ENCODE data around the gene PPM1L.
A peak's percentile ranks its signal among the peaks of the same experiment; 100 is the strongest.
"Not testable (repeated sequence)": the region's sequence is repeated elsewhere in the genome, so short reads cannot be mapped to it uniquely, and the experiment has no call there.

The PPM1L gene

GRCh38 chr3:160755776-160756304 is at the start of gene PPM1L:
Gene PPM1L (plus strand): TSS chr3:160756231.
- peak in 1 of 2 experiments; percentile 63 for DNase-seq

GRCh38 chr3:160707187-160707794 is 48.7 kb upstream of the PPM1L start:
- DNase-seq = peak; percentile 38 to 74

DNA sequence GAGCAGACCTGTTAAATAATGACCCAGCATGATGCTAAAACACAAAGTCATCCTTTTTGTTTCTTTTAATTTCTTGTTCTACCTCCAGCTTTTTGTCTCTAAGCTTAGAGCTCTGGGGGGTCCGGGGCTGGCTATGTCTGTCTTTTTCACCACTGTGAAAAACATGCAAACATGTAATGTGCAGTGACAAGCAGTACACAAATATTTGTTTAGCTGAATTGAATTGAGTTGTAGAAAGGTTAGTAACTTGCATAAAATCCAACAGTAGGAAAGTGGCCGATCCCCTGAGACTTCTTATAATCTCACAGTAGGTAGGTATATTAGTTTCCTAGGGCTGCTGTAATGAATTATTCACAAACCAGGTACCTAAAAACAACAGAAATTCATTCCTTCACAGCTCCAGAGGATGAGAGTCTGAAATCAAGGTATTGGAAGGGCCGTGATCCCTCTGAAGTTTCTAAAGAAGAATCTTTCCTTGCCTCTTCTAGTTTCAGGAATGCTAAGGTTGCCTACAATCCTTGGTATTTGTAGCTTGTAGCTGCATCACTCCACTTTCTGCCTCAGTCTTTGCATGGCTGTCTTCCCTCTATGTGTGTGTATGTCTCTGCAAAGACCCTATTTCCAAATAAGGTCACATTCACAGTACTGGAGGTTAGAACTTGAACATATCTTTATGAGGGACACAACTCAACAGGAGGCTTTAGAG is 46.4 kb upstream of the PPM1L start:
- DNase-seq = no peak

GRCh38 chr3:160713144-160713543 is 42.9 kb upstream of the PPM1L start:
- DNase-seq = not testable (repeated sequence)

GRCh38 chr3:160719710-160720109 is 36.3 kb upstream of the PPM1L start:
- no peak for DNase-seq

GRCh38 chr3:160720123-160720746 is 35.8 kb upstream of the PPM1L start:
- DNase-seq = no peak

DNA sequence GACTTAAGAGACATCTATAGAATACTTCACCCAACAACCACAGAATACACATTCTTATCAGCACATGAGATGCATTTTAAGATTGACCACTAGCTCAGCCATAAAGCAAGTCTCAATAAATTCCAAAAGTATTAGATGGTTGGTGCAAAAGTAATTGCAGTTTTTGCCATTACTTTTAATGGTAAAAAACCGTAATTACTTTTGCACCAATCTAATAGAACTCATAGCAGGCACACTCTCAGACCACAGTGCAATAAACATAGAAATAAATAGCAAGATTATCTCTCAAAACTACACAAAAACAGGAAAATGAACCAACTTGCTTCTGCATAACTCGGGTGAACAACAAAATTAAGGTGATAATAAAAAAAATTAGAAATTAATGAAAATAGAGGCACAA is 33.7 kb upstream of the PPM1L start:
- DNase-seq = no peak

DNA sequence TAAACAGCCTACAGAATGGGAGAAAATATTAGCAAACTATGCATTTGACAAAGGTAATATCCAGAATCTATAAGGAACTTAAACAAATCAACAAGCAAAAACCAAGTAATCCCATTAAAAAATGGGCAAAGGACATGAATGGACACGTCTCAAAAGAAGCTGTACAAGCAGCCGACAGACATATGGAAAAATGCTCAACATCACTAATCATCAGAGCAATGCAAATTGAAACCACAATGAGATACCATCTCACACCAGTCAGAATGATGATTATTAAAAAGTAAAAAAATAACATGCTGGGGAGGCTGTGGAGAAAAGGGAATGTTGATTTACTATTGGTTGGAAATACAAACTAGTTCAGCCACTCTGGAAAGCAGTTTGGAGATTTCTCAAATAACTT is 30.7 kb upstream of the PPM1L start:
- no peak for DNase-seq

GRCh38 chr3:160735826-160736225 is 20.2 kb upstream of the PPM1L start:
- DNase-seq = peak; percentile 35 to 81

GRCh38 chr3:160738048-160738447 is 18.0 kb upstream of the PPM1L start:
- DNase-seq = no peak

DNA sequence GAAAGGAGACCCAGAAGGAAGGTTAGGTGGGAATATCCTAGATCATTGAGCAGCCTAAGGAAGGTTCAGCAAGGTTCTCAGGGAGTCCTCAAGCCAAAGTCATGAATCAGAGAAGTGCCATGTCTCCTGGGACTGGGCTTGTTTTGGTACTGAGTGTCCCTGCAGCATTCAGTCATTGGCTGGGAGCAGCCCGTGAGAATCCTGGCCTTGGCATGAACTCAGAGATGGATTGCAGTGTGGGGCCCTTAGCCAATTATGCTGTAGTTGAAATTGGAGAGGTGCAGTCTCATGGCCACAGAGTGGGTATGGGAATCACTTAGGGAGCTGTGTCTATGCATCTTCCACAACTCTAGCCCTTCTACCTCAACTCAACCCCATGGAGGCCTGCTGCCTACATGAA is 17.0 kb upstream of the PPM1L start:
- DNase-seq = peak in 1 of 2 experiments; percentile 58

GRCh38 chr3:160746976-160747375 is 9.1 kb upstream of the PPM1L start:
- no peak for DNase-seq

DNA sequence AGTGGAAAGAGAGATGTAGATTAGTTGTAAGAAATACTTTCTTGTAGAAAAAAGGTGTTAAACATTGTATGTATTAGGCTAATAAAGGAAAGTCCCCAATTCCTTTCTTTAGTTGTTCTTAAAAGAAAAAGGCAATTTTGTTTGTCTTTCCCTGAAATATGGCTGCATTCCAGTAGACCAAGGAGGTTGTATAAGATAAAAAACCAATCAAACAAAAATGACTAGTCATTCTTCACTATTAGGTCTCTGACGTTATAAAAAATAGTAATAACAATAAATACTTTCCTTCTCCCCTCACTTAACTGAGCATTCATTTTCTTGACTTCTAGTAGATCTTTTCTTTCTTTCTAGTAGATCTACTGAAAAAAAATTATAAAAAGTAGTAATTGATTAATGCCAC is 8.6 kb upstream of the PPM1L start:
- DNase-seq = no peak

GRCh38 chr3:160748231-160748630 is 7.8 kb upstream of the PPM1L start:
- no peak for DNase-seq

GRCh38 chr3:160748787-160749186 is 7.2 kb upstream of the PPM1L start:
- DNase-seq = no peak

DNA sequence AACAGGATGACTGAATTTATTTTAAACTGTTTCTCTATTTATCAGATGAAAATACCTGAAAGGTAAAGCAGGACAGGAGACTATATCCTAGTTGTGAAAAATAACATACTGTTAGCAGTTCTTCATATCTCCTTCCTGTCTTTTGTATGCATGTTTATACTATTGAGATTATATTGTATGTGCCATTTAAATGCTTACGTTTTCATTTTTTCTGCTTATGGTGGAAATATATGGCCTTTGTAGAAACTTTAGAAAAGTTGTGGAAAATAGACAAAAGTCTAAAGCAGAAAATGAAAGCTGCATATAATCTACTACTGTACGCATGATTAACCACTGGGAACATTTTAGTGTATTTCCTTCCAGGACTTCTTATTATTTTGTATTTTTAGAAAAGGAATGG is 2.1 kb upstream of the PPM1L start:
- DNase-seq = no peak

- DNase-seq = peak in 1 of 2 experiments; percentile 54
Observed at GRCh38 chr3:160754371-160754854, 1.6 kb upstream of the PPM1L start.

- peak; percentile 74 to 96 for DNase-seq
Observed at GRCh38 chr3:160754855-160755747, 930 bp upstream of the PPM1L start.

DNA sequence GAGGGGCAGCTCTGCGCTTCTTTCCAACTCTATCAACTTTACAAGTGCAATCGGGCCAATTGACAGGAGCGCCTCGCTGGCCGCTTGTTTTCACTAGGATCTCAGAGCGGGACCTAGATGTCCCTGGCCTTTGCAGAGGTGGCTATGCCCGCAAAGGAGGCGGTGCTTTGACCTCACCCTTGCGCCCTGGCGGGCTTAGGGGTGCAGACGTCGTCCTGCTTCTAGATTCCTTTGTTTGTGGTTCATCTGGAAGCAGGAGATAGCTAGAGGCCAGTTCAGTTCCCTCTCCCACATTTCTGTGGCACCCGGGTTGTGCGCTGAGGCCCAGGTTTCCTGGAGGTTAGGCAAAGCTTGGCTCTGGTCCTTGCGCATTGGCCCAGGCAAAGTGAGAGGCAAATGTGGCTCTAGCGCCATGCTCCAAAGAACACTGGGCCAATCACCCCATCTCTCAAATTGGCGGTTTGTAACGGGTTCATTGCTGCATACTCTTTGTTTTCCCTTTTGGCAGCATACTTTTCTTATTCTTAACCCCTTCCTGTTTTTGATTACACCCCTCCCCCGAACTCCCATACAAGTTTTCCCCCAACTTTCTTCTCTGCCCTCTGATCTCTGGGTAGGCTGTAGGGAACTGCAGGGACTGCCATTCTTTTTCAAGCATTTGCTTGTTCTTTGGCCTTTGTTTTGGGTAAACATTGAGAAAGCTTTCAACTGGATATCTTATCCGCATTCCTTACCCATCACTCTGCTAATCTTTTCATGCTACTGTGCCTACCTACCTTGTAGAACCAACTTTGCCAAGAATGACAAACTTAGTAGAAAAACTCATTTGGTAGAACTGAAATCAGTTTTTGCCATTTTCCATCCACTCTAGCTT is 1.4 kb downstream of the PPM1L start:
- DNase-seq = peak in 1 of 2 experiments; percentile 37

- no peak for DNase-seq
Observed at GRCh38 chr3:160758929-160759577, 3.0 kb downstream of the PPM1L start.

DNA sequence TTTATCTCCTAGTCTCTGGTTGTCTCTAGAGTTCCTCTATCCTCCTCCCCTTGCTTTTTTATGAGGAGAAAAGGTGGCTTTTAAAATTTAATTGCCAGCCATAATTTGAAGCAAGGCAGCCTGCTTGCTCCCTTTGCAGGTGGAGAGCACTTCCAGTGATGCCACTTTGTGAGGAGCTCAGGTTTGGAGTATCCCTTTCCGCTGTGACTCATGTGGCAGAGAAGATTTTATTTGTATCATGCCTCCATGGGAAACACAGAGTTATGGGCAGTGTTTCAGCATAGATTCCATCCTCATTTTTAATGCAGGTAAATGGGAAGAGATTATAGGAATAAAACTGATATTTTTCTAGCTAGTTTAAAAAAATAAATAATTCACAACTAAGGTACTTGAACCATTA is 7.0 kb downstream of the PPM1L start:
- DNase-seq = no peak
